ENCODE measurements around the gene ABCA3.

ABCA3 gene

DNA sequence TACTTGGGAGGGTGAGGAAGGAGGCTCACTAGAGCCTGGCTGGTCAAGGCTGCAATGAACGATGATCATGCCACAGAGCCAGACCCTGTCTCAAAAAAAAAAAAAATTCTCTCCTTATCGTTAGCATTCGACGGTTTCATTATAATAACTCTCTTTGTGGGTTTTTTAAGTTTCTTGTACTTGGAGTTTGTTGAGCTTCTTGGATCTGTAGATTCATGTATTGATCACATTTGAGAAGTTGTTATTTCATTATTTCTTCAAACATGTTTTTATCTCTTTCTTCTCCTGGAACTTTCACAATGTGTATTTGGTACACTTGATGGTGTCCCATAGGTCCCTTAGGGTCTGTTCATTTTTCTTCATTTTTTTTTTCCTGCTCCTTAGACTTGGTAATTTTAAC, 16.8 kb upstream of the ABCA3 start:
- H3K4me3 ChIP-seq (ENCODE audit: low read depth, low read length), result no peak overlapping the region

DNA sequence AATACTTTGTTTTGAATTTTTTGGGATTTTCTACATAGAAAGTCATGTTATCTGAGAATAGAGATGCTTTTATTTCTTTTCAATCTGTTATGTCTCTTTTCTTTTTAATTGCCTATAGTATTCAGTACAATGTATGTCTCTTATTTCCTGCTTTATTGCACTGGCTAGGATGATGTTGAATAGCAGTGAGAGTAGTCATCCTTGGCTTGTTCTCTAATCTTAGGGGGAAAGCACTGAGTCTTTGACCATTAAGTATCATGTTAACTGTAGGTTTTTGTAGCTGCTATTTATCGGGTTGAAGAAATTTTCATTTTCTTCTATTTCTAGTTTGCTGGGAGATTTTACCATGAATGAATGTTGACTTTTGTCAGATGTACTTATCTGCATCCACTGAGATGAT, 10.0 kb upstream of the ABCA3 start:
- no peak overlapping the region for H3K4me3 ChIP-seq (ENCODE audit: low read depth, low read length)

GRCh38 chr16:2343211-2343610, 2.7 kb upstream of the ABCA3 start:
- no peak overlapping the region for H3K4me3 ChIP-seq (ENCODE audit: low read depth, low read length)

GRCh38 chr16:2341456-2342447, 1.2 kb upstream of the ABCA3 start:
- no peak overlapping the region for H3K4me3 ChIP-seq (ENCODE audit: low read depth, low read length)

GRCh38 chr16:2339521-2340484, 725 bp downstream of the ABCA3 start:
- H3K4me3 ChIP-seq (ENCODE audit: low read depth, low read length), result peak overlapping the region; percentile 43

DNA sequence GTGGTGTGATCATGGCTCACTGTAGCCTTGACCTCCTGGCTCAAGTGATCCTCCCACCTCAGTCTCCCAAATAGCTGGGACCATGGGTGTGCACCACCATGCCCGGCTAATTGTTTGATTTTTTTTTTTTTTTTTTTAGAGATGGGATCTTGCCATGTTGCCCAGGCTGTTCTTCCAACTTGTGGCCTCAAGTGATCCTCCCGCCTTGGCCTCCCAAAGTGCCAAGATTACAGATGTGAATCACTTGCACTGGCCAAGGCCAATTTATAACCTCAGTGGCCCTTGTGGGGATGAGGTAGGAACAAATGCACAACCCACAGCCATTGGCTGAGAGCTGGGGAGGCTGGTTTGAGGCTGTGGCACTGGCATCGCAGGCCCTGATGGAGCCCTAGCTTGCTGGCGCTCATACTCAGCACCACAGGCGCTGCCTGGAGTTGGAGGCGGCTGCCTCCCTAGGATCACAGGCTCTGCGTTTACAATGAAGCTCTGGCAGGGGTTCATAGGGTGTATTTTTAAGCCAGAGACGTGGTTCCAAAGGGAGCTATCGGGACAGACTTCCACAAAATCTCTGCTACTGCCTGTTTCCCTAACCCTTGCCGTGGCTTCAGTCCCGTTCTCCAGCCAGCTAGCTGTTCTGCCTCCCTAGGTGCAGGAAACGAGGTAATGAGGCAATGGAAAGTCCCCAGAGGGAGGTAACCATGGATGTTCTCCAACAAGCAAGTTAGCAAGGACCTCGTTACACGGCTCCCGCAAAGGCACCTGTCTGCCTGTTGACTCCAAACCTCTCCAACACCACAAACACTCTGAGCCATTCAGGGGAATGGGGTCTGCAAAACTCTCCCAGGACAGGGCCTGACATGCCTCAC, 2.9 kb downstream of the ABCA3 start:
- H3K4me3 ChIP-seq (ENCODE audit: low read depth, low read length), result no peak overlapping the region

- H3K4me3 ChIP-seq (ENCODE audit: low read depth, low read length), result no peak overlapping the region
These were observed 5.1 kb downstream of the ABCA3 start for GRCh38 chr16:2335286-2335895.

DNA sequence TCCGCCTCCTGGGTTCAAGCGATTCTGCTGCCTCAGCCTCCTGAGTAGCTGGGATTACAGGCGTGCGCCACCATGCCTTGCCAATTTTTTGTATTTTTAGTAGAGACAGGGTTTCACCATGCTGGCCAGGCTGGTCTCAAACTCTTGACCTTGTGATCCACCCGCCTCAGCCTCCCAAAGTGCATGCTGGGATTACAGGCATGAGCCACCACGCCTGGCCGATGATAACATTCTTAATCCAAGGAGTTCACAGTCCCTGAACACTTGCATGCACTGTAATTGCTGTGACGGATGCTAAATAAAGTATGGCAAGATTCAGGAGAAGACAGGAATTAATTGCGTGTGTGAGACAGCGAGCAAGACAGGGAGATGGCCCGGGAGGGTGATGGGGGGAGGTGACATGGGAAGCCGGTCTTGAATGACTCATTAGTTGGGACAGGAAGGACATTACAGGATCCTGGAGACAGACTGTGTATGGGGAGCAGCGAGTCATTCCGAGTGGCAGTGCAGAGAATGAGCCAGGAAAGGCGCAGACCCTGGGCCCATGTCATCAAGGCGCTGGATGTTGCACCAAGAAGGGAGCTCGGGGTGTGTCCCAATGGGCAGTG, 6.7 kb downstream of the ABCA3 start:
- no peak overlapping the region for H3K4me3 ChIP-seq (ENCODE audit: low read depth, low read length)

GRCh38 chr16:2333231-2333630, 7.3 kb downstream of the ABCA3 start:
- no peak overlapping the region for H3K4me3 ChIP-seq (ENCODE audit: low read depth, low read length)

- H3K4me3 ChIP-seq (ENCODE audit: low read depth, low read length), result no peak overlapping the region
These were observed 8.6 kb downstream of the ABCA3 start for GRCh38 chr16:2331931-2332267.

DNA sequence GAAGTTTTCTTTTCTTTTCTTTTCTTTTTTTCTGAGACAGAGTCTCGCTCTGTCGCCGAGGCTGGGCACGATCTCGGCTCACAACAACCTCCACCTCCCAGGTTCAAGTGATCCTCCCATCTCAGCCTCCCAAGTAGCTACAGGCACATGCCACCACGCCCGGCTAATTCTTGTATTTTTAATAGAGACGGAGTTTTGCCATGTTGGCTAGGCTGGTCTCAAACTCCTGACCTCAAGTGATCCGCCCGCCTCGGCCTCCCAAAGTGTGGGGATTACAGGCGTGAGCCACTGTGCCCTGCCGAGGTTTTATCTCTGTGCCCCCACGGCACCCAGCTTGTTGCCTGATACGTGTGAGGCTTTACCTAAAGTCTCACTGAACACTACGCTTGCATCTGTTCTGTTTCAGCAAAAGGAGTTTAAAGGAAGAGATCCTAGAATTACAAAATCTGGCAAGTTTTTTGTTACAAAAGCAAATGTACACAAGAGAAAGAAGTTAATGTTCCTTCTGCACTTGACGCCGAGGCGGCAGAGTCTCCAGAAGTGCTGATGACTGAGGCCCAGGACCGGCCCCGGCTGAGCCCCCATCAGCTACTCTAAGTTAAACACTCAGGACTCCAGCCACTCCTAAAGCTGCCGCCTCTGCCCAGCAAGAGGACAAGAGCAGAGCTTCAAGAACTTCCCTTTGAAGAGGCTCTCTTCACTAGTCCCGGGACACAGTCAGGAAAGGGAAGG, 9.2 kb downstream of the ABCA3 start:
- H3K4me3 ChIP-seq (ENCODE audit: low read depth, low read length), result no peak overlapping the region

GRCh38 chr16:2329532-2329931, 11.0 kb downstream of the ABCA3 start:
- no peak overlapping the region for H3K4me3 ChIP-seq (ENCODE audit: low read depth, low read length)

DNA sequence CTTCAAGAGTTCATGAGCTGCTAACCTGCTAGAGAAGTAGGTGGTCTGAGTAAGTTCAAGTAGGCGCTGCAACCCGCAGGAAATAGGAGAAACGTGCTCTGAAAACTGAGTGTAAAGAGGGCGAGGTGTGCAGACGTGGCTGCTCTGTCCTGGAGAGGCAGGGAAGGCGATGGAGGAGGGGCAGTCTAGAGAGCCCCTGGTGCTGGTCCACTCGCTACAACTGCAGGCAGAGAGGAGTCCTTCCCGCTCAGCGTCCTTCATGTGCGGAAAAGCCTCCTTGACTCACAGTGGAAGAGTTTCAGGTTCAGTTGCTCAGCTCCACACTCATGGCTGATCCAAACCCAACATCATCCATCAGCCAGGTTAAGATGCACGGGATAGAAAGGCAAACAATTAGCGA, 12.1 kb downstream of the ABCA3 start:
- H3K4me3 ChIP-seq (ENCODE audit: low read depth, low read length), result no peak overlapping the region

DNA sequence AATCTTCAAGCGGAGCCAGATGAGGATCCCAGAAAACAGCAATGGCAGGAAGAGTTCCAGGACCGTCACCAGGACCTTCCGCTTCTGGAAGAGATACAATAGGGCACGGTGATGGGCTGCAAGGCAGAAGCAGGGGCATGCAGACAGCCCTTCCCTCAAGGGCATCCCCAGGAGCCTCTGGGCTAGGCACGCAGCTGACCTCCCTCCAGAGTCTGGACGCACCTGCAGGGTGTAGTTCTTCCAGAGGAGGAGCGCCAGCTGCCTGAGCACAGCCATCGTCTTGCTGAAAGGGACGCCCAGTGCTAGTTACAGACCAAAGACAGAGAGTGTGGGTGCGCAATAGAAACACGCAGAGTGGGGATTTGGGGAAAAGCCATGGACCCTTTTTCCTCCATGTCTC, 14.3 kb downstream of the ABCA3 start:
- no peak overlapping the region for H3K4me3 ChIP-seq (ENCODE audit: low read depth, low read length)

DNA sequence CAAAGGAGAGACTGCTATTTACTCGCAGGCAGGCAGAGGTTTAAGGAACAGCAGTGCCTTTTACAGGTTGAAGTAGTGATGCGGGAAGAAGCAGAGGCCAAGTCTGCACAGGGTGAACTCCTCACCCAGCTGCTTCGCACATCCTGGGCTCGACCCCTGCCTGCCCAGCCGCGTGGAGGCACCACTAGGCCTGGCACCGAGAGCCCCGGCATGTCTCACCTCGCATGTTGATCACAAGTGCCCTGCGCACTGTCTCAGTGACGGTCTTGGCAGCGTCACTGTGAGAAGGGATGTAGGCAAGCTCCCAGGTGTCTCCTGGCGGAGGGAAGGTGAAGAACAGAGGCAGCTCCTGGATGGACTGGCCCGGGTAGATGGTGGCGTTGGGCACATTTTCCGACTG, 14.7 kb downstream of the ABCA3 start:
- H3K4me3 ChIP-seq (ENCODE audit: low read depth, low read length), result no peak overlapping the region

DNA sequence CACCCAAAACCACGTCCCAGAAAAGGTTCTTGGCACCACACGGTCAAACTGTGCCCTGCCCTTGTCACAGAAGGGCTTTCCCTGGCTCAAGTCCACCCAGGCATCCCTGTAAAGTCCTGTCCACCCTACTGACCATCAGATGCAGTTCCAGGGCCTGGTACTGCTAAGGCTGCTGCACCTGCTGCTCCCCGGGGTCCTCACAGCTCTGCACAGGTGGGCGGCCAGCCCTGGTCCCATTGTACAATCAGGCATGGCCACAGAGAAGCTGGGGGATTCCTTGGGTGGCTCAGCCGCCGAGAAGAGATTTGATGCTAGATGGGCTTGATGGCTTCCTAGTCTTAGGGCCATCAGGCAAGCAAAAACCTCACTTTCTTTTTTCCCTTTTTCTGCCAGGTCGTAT, 15.3 kb downstream of the ABCA3 start:
- no peak overlapping the region for H3K4me3 ChIP-seq (ENCODE audit: low read depth, low read length)

DNA sequence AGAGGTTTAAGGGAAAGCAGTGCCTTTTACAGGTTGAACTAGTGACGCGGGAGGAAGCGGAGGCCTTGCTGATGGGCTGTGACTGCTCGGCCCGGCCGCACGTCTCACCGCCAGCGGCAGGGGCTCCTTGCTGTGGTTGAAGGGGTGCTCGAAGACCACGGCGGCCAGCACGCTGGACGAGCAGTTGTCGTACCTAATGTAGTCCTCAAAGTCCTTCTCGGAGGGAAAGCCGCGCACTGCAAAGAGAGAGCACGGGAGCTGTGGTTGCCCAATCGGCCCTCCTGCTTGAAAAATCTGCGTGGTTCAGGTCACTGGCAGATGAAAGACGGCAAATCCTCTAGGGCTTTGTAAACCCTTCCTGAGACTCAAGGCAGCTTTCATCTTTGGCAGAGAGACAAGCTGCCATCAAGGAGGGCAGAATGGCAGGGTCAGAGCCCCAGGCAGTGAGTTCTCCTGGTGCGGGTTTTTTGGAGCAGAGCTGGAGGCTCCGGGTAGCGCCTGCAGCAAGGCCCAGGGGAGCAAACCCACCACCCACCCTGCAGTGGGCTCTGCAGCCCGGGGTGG, 16.1 kb downstream of the ABCA3 start:
- no peak overlapping the region for H3K4me3 ChIP-seq (ENCODE audit: low read depth, low read length)

- H3K4me3 ChIP-seq (ENCODE audit: low read depth, low read length), result no peak overlapping the region
These were observed 16.8 kb downstream of the ABCA3 start for GRCh38 chr16:2323701-2324100.

- no peak overlapping the region for H3K4me3 ChIP-seq (ENCODE audit: low read depth, low read length)
These were observed 20.9 kb downstream of the ABCA3 start for GRCh38 chr16:2319606-2320005.

Data from iPS-11a (cell line).